GM20431 (cell line): Measurements from ENCODE around the gene KIF11.

Source experiments
- in situ Hi-C: fragments of 300-500 bp; cut with MseI, MboI; formaldehyde crosslinking; loops from one replicate; pipeline ENCODE4 v1.15.0; 2020; ENCODE audit warnings: low sequenced_read_pairs; ENCODE audit not compliant: unreplicated experiment

Gene KIF11

DNA sequence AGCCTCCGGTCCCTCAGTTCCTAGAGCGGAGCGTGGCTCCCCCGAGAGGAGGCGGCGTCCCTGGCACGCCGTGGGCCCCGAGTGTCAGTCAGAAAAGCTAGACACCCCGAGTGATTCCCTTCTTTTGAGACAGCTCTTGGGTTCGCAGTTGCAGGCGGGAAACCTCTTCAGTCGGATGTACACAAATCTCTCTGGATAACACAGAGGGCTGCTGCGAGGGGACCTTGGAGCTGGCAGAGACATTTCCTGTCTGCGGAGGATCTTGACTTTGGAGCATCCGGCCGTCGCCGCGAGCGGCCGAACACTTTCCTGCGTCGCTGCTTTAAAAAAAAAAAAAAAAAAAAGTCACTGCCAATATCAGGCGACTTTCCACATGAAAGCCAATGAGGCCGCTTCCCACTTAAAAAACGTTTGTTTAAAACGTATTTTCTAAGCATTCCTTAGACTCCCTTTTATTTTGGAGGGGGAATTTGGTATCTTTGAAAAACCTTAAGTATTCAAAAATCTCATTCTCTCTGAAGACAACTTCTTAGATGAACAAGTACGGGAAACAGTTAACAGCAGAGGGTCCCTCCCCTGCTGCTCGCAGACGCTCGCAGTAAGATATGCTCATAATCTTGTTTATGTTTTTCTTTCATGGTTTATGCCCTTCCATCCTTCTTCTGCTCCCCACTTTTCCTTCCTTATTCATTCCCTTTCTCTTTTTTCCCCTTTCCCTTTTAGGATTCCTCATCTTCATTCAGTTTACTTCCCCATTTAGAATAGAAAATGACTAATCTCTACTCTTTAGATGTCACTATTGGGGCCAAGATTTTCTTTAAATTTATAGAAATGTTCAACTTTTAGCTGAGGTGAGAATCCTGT lies 106.8 kb downstream of the KIF11 start:
- in situ Hi-C loops, result no loop called here

DNA sequence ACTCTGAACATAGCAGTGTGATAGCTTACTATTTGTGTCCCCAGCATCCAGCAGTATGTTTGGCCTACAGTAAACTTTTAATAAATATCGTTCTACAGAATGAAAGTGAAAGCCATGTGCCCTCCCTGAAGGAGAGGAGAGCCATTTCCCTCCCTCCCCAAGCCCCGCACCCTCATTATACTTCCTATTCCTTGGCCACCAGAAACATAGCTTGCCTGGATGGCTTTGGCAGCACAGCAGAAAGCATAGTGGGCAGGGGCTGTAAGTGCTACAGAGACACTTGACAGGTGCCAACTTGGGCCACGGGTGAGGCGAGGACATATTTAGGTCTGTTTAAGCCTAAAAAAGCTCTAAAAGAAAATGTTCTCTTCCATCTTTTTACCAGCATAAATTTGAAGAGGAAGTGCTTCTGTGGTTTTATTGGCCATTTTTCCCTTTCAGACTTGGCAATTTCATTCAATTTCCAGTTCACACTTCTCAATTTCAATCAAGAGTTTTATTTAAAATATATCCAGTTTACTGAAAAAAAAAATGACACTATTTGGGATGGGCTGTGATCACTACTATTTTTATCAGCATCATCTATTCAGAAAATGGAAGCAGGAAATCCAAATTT lies 109.5 kb downstream of the KIF11 start:
- in situ Hi-C loops, result no loop called here
